NCI-H1417 (cell line): Measurements from ENCODE around the gene ANKHD1.
A peak's percentile ranks its signal among the peaks of the same experiment; 100 is the strongest.
"Not testable (repeated sequence)": the region's sequence is repeated elsewhere in the genome, so short reads cannot be mapped to it uniquely, and the experiment has no call there.

ENCODE experiments used
- DNase-seq, 3 experiments: peaks; one replicate each; lab custom pipeline; 2025; lab: John Stamatoyannopoulos, UW

ANKHD1 gene

GRCh38 chr5:140424135-140424534 is 22.5 kb downstream of the ANKHD1 start:
- DNase-seq: no peak

- not testable (repeated sequence) for DNase-seq
Measured at GRCh38 chr5:140427726-140428125, 26.1 kb downstream of the ANKHD1 start.

GRCh38 chr5:140429724-140430123 is 28.1 kb downstream of the ANKHD1 start:
- DNase-seq: no peak

GRCh38 chr5:140432212-140432611 is 30.6 kb downstream of the ANKHD1 start:
- DNase-seq: no peak

GRCh38 chr5:140432916-140433315 is 31.3 kb downstream of the ANKHD1 start:
- DNase-seq: no peak

- DNase-seq: not testable (repeated sequence)
Measured at GRCh38 chr5:140457368-140457767, 55.7 kb downstream of the ANKHD1 start.

GRCh38 chr5:140466981-140467742 is 65.5 kb downstream of the ANKHD1 start:
- DNase-seq: no peak

GRCh38 chr5:140468188-140468587 is 66.6 kb downstream of the ANKHD1 start:
- no peak for DNase-seq

- DNase-seq: no peak
Measured at GRCh38 chr5:140469259-140469658, 67.6 kb downstream of the ANKHD1 start.

GRCh38 chr5:140480310-140481014 is 78.8 kb downstream of the ANKHD1 start:
- DNase-seq: no peak

- DNase-seq: no peak
Measured at GRCh38 chr5:140481758-140482157, 80.1 kb downstream of the ANKHD1 start.

- no peak for DNase-seq
Measured at GRCh38 chr5:140483055-140483454, 81.4 kb downstream of the ANKHD1 start.

- DNase-seq: not testable (repeated sequence)
Measured at GRCh38 chr5:140488141-140488540, 86.5 kb downstream of the ANKHD1 start.

GRCh38 chr5:140488914-140489313 is 87.3 kb downstream of the ANKHD1 start:
- DNase-seq: no peak

GRCh38 chr5:140497897-140498296 is 96.3 kb downstream of the ANKHD1 start:
- no peak for DNase-seq

- no peak for DNase-seq
Measured at GRCh38 chr5:140498591-140498990, 97.0 kb downstream of the ANKHD1 start.

GRCh38 chr5:140502834-140503233 is 101.2 kb downstream of the ANKHD1 start:
- DNase-seq: no peak

- DNase-seq: peak in 1 of 3 experiments; percentile 1
Measured at GRCh38 chr5:140509898-140510297, 108.3 kb downstream of the ANKHD1 start.

GRCh38 chr5:140513124-140513523 is 111.5 kb downstream of the ANKHD1 start:
- DNase-seq: no peak

- DNase-seq: no peak
Measured at GRCh38 chr5:140524003-140524402, 122.4 kb downstream of the ANKHD1 start.

GRCh38 chr5:140540227-140540626 is 138.6 kb downstream of the ANKHD1 start:
- DNase-seq: no peak

- DNase-seq: no peak
Measured at GRCh38 chr5:140542972-140543371, 141.3 kb downstream of the ANKHD1 start.

- no peak for DNase-seq
Measured at GRCh38 chr5:140544986-140545385, 143.4 kb downstream of the ANKHD1 start.
